Measurements from ENCODE around the gene DEFB129.
"Not testable (repeated sequence)": the region's sequence is repeated elsewhere in the genome, so short reads cannot be mapped to it uniquely, and the experiment has no call there.

Gene DEFB129, protein sequence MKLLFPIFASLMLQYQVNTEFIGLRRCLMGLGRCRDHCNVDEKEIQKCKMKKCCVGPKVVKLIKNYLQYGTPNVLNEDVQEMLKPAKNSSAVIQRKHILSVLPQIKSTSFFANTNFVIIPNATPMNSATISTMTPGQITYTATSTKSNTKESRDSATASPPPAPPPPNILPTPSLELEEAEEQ

GRCh38 chr20:226958-227357 is at the start of gene DEFB129:
Gene DEFB129 (plus strand): TSS chr20:227258. CDS start chr20:227289, 31 bp downstream.
- no peak for DNase-seq

DNA sequence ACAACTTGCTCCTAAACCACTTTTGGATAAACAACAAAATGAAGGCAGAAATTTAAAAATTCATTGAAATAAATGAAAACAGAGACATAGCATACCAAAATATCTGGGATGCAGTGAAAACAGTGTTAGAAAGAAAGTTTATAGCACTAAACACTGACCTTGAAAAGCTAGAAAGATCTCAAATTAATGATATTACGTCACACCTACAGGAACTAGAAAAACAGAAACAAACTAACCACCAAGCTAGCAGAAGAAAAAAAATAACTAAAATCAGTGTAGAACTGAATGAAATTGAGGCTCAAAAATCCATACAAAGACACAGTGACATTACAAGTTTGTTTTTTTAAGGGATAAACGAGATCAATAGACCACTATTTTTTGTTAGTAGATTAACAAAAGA is 42.8 kb upstream of the DEFB129 start:
- no peak for DNase-seq

- no peak for DNase-seq
These were observed 39.3 kb upstream of the DEFB129 start for GRCh38 chr20:187733-188132.

- DNase-seq = no peak
These were observed 37.4 kb upstream of the DEFB129 start, which contains the start of gene DEFB128 for GRCh38 chr20:189611-190010. Gene DEFB128 (minus strand): TSS chr20:189711. CDS start chr20:189623, 88 bp downstream.

DNA sequence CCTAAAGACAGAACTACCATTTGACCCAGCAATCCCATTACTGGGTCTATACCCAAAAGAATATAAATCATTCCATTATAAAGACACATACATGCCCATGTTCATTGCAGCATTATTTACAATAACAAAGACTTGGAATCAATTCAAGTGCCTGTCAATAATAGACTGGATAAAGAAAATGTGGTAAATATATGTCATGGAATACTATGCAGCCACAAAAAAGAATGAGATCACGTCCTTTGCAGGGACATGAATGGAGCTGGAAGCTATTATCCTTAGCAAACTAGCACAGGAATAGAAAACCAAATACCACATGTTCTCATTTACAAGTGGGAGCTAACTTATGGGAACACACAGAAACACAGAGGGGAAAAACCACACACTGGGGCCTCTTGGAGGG is 28.8 kb upstream of the DEFB129 start:
- DNase-seq = no peak

GRCh38 chr20:199996-200395 is 27.1 kb upstream of the DEFB129 start:
- no peak for DNase-seq

DNA sequence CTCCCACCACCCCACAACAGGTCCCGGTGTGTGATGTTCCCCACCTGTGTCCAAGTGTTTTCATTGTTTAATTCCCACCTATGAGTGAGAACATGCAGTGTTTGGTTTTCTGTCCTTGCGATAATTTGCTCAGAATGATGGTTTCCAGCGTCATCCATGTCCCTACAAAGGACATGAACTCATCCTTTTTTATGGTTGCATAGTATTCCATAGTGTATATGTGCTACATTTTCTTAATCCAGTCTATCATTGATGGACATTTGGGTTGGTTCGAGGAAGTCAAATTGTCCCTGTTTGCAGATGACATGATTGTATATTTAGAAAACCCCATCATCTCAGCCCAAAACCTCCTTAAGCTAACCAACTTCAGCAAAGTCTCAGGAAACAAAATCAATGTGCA is 23.4 kb upstream of the DEFB129 start:
- DNase-seq = not testable (repeated sequence)

- no peak for DNase-seq
These were observed 18.0 kb upstream of the DEFB129 start for GRCh38 chr20:208942-209566.

GRCh38 chr20:210809-211502 is 16.1 kb upstream of the DEFB129 start:
- no peak for DNase-seq

GRCh38 chr20:214383-214782 is 12.7 kb upstream of the DEFB129 start:
- DNase-seq = no peak

- DNase-seq = no peak
These were observed 11.3 kb upstream of the DEFB129 start for GRCh38 chr20:215796-216195.

DNA sequence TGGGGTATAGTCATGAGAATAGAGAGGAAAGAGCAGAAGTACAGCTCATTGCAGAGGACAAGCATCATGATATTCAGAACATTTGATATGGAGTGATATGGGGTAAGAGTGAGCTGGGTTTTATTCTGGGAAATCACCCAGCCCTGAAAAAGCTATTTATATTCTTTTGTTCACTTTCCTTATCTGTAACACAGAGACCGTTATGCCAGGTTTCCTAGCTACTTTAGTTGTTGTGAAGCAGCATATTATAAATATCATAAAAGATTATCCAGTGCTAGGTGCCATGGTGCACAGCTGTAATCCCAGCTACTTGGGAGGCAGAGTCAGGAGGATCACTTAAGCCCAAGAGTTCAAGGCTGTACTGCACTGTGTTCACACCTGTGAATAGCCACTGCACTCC is 9.8 kb upstream of the DEFB129 start:
- no peak for DNase-seq

- no peak for DNase-seq
These were observed 7.6 kb upstream of the DEFB129 start for GRCh38 chr20:219290-220115.

DNA sequence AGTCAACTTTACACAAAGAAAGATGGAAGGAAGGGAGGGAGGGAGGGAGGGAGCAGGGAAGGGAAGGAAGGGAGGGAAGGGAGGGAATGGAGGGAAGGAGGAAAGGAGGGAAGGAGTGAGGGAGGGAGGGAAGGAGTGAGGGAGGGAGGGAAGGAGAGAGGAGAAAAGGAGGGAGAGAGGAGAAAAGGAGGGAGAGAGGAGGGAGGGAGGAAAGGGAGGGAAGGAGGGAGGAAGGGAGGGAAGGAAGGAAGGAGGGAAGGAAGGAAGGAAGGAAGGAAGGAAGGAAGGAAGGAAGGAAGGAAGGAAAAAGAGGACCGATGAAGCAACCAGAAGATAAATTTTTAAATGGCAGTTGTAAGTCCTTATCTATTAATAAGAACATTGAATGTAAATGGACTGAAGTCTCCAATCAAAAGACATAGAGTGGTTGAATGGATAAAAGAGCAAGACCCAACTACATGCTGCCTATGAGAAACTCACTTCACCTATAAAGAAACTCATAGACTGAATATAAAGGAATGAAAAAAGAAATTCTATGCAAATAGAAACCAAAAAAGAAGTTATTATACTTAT is 5.7 kb upstream of the DEFB129 start:
- no peak for DNase-seq

GRCh38 chr20:225879-226278 is 1.2 kb upstream of the DEFB129 start:
- DNase-seq = not testable (repeated sequence)

GRCh38 chr20:227439-228105 is 514 bp downstream of the DEFB129 start:
- no peak for DNase-seq

DNA sequence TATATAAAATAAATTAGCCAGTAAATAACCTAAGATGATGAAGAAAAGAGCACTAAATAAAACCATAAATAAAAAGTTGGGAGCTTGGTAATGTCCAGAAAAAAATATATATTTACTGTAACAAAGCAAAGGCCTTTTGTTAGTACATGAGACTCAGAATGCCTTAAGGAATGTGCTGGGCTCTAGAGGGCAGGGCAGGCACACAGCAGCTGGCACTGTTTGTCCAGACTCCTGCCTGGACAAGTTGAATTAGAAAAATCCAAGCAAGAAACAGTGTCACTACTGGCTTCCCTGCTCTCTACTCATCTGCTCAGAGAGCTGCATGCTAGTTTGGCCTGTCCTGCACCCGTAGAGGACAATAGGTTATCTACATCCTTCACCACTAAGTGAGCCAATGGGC is 8.8 kb downstream of the DEFB129 start:
- no peak for DNase-seq

DNA sequence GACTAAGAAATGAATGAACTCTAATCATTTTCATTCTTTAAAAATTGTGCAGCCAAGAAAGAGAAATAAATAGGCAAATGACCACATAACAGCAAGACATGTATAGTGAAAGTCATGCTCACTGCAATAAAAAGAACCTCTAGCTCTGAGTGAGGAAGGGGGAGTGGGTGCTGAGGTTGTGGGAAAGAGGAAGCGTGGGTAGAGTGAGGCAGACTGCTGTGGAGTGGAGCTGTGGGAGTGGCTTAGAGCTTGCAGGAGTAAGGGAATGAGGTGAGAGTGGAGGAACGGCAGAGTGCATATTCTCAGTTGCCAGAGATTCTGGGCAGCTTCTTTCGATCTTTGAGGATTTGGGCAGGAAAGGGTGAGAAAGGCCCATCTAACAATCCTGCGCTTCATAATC is 10.4 kb downstream of the DEFB129 start:
- DNase-seq = no peak

- no peak for DNase-seq
These were observed 10.9 kb downstream of the DEFB129 start for GRCh38 chr20:237929-238328.

DNA sequence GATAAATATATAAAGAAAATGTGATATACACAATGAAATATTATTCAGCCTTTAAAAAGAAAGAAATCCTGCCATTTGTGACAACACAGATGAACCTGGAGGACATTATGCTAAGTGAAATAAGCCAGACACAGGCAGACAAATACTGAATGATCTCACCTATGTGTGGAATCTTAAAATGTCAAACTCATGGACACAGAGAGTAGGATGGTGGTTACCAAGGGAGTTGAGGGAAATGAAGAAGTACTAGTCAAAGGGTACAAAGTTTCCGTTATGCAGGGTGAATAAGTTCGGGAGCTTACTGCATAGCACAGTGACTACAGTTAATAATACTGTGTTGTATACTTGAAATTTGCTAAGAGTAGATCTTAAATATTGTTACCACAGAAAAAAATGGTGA is 15.8 kb downstream of the DEFB129 start:
- no peak for DNase-seq

GRCh38 chr20:251354-251753 is 24.3 kb downstream of the DEFB129 start:
- no peak for DNase-seq

GRCh38 chr20:252801-253200 is 25.7 kb downstream of the DEFB129 start:
- no peak for DNase-seq

All from NK-92 treated with Interleukin-12 subunit alpha and Interleukin-12 subunit beta, amount 100 ng/mL, for 24 hours (cell line).